GM21737 (cell line): ENCODE measurements around the gene ZNF385A.
"Not testable (repeated sequence)": the region's sequence is repeated elsewhere in the genome, so short reads cannot be mapped to it uniquely, and the experiment has no call there.

ENCODE experiments used
- ATAC-seq: cut with Tn5 transposase; IDR thresholded peaks from one replicate; pipeline ENCODE4 v1.9.1; 2021; ENCODE audit warnings: mild to moderate bottlenecking, moderate library complexity; ENCODE audit not compliant: unreplicated experiment

The ZNF385A gene

GRCh38 chr12:54330442-54330841, 54.1 kb downstream of the ZNF385A start:
- ATAC-seq = no peak

- ATAC-seq = no peak
Observed at GRCh38 chr12:54329759-54330158, 54.8 kb downstream of the ZNF385A start.

DNA sequence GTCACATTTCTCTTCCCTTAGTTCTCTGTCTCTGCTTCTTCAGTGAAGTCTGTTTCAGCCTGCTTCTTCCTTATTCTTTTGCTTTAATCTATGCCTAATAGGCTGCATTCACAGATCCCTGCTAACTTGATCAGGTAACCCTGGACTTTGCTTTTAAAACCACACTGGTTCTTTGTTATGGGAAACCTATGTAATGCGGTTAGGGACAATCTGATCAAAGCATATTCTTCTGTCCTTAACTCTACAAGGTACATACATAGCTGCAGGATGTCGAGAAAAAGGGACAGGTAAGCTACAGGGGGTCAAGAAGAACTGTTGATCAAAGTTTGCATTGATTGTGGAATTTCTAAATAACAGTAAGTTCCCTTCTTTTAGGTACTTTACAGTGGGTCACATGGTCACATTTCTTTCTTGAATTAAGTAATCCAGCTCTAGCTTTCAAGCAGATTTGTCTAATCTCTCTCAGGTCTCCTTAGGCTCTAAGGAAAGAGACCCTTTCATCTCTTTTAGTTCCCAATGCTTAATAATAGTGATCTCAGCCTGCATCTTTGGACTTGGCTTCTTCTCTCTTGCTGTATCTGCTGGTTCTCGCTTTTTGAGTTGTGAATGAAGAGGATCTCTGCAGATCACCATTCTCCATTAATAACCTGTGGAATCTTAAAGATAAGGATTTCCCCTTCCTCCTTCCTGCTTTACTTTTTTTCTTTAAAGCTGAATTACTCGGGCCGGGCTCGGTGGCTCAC, 55.8 kb downstream of the ZNF385A start:
- ATAC-seq = no peak

DNA sequence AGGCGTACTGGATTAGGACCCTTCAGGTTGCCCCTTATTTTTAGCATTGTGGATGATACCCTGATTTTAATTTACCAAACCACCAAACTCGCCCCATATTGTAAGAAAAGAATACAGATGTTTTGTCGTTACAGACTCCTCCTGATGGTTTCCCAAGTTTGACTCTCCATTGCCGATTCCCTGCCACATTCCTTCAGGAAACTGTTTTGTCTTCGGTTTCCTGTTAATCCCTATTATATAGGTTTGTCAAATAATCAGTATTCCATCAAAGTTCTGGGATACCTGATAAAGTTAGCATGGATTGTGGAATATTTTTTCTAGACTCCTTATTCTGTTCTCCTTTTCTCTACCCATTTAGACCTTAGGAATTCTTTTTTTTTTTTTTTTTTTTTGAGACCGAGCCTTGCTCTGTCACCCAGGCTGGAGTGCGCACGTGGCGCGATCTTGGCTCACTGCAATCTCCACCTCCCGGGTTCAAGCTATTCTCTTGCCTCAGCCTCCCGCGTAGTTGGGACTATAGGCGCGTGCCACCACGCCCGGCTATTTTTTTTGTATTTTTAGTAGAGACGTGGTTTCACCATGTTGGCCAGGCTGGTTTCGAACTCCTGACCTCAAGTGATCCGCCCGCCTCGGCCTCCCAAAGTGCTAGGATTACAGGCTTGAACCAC, 59.0 kb downstream of the ZNF385A start:
- ATAC-seq = not testable (repeated sequence)

DNA sequence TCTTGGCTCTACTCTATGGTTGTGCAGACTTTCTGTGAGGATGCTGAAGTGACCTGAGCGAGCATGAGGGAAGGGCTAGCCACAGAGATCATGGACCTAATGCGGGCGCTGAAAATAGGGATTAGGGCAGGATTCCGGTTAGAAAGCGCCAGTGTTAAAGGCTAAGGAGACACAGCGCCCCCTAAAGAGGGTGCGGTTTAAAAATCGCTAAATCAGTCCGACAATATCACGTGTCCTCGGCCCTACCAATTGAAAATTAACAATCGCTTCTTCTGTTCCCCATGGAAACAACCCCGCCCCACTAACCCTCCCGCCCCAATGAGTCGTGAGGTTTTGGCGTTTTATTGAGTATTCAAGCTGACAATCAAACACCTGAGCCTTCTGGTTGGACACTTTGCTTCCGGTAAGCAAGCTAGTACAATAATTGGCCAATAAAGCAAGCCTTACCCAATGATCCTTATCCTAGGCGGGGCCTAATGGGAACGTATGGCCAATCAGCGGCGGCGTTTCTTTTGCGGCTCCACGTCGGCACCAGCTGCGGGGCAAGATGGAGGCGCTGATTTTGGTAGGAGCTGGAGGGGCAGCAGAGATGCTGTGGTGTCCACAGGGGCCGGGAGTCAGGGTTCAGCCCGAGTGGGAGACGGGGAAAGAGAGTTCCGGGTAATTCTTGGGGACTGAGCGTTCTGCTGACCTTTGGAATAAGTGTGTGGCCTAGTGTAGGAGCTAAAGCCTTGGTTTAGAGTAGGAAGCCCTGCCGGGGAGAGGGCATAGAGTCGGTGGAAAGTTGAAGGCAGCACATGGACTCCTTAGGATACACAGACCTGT, 59.7 kb downstream of the ZNF385A start, which contains the start of gene COPZ1:
Gene COPZ1 (plus strand): TSS at position 515 of the 825 bp plus-strand sequence. CDS start 33 bp downstream, at position 548.
- peak; percentile 96 for ATAC-seq

GRCh38 chr12:54321363-54321762, 63.2 kb downstream of the ZNF385A start:
- ATAC-seq = no peak
